Stimulated activated CD8-positive, alpha-beta memory T cell treated with anti-CD3 and anti-CD28 coated beads, Interleukin-4, amount 100 ng/mL, for 24 hours (primary cell): Measurements from ENCODE around the gene ZNF283.
"Not testable (repeated sequence)": the region's sequence is repeated elsewhere in the genome, so short reads cannot be mapped to it uniquely, and the experiment has no call there.

Experiments used
- DNase-seq: peaks from one replicate; pipeline ENCODE4 v3.0.0-alpha.2; 2020; ENCODE audit warnings: low read depth

Gene ZNF283

DNA sequence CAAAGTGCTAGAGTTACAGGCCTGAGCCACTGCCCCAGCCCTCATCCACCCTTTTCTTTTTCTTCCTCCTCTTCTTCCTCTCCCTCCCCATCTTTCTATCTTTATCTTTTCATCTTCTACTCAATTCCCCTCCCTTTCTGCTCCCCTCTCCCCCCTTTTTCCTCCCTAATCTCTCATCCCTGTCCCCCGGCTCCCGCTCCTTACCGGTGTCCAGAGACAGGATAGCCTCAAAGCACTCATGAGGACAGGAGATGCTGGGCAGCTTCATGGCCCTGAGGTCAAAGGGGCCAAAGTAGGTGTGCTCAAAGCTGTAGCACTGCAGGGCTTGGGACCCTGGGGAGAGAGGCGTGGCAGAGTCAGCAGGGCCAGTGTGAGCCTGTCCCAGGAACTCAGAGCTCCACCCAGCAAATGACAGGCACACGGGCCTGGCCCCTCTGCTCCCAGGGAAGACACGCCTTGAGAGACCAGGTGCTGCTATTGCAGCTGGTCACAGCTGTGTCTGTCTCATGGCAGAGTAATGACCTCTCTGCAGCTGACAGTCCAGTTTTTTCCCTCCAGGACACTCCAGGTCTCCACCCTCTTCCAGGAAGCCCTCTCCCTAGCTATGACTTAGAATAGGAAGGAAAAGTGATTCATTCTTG lies 27.5 kb upstream of the ZNF283 start:
- DNase-seq, result no peak

DNA sequence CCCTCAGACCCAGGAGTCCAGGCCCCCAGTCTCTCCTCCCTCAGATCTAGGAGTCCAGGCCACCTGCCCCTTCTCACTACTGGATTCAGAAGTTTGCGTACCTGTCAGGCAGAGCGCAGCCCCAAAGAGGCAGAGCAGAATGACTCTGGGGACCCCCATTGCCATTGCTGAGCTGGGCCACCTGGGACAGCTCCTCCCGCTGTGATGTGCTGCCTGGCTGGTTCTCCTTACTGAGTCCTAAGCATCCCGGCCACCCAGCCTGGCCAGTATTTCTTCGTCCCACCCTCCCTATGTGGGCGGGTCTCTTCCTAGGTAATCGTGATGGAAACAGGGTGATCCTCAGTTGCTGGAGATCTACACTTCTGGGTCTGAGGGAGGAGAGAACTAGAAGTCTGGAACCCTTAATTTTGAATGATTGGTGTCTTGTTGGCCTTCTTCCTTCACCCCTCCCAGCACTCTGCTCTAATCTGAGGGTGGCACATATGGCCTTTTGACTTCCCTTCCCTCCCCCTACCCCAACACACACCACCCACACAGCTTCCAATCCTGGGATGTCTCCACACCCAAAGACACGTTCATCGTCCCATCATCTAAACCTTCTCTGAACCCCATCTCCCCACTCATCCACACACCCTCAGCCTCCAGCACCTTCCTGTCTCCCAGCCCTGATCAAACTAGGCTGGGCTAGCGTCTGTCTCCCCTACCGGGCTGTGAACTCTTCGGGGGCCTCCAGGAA lies 24.7 kb upstream of the ZNF283 start, which contains the start of gene LYPD5:
TSS of gene LYPD5 (minus strand) at position 232 of the 736 bp plus-strand sequence. CDS start at position 165, 67 bp downstream.
- no peak for DNase-seq

DNA sequence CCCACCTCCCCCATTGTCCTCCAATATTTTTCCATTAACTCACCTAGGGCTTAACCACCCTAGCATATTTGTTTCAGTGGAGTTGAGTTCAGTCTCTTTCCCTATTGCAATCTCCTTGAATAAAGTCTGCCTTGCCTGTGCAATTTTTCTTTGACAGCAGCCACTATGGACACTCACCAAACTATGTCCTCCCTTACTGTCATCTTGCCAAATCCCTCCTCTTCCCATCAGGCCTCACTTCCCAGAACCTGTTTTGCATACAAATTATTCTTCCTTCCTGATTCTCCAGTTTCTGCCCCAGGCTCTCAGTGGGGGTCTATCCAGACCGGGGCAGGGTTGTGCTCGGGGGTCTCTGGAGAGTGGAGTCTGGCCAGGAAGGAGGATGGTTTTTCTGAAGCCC lies 22.7 kb upstream of the ZNF283 start:
- DNase-seq, result no peak

DNA sequence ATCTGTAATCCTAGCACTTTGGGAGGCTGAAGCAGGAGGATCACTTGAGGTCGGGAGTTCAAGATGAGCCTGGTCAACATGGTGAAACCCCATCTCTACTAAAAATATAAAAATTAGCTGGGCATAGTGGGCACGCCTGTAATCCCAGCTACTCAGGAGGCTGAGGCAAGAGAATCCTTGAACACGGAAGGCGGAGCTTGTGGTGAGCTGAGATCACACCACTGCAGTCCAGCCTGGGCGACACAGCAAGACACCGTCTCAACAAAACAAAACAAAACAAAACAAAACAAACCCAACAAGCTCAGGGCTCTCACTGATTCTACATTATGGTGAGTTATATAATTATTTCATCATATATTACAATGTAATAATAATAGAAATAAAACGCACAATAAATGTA lies 20.7 kb upstream of the ZNF283 start:
- DNase-seq, result not testable (repeated sequence)

DNA sequence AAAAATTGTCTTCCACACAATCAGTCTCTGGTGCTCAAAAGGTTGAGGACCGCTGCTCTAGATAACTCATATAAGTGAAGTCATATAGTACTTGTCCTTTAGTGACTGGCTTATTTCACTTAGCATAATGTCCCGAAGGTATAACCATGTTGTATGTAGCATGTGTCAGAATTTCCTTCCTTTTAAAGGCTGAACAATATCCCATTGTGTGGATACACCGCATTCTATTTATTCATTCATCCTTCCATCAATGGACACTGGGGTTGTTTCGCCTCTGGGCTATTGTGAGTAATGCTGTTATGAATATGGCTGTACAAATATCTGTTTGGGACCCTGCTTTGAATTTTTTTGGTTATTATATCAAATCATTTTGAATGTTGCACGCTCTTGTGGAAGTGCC lies 20.3 kb upstream of the ZNF283 start:
- DNase-seq, result no peak

DNA sequence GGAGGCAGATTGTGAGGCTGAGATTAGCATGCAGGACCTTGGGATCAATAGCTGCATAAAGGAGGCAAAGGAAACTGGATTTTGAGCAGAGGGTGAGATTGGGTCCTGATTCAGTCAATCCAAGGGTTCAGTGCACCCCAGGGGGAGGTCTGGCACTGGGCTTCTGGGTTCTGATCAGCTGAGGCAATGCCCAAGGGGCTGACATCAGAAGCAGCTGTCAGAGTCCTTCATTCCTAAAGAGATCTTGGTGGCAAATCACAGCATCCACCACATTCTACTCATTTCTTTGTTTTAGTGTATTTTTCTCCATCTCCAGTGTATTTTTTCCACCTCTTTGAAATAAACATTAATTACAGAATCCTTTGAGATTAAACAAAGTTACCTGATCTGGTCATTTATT lies 19.5 kb upstream of the ZNF283 start:
- no peak for DNase-seq

DNA sequence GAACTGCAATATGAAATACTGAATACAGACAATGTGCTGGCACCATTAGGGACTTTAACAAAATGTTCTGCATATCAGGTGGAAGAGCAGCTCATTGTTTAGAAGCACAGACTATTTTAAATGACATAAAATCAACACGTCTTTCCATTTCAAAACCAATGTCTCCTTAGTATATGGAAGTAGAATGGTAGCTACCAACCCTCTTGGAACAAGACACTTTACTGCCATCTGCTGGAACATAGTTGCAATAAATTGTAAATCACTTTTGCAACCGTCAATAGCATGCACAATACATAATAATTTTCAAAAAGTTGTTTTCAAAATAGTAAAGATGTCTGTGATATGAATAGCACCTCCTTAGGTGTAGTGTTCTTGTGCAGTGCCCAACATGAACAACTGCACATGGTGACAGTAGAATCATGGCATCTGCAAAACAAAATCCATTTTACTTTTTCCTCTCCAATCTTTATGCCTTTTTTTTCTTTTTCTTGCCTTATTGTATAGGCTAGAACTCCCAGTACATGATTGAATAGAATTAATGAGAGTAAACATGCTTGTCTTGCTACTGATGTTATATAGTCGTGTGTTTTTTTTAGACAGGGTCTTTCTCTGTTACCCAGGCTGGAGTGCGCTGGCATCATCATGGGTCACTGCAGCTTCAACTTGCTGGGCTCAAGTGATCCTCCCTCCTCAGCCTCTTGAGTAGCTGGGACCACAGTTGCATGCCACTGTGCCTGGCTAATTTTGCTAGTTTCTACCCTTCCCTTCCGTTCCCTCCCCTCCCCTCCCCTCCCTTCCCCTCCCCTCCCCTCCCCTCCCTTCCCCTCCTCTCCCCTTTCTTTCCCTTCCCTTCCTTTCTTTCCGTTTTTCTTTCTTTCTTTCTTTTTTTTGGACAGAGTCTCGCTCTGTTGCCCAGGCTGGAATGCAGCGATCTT lies 17.1 kb upstream of the ZNF283 start:
- no peak for DNase-seq

DNA sequence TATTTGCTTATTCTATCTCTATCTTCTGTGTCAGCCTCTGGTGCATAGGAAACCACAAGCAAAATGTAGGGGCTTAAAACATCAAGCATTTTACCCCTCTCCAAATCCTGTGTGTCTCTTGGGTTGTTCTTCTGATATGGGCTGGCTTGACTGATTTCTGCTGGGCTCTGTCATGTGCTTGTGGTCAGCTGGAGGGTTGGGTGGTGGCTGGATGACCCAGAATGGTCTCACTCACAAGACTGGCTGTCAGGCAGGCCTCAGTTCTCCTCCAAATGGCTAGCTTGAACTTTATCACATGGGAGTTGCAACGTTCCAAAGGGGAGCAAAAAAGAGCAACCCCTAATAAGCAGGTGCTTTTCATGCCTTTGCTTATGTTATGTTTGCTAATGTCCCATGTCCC lies 15.3 kb upstream of the ZNF283 start:
- no peak for DNase-seq

DNA sequence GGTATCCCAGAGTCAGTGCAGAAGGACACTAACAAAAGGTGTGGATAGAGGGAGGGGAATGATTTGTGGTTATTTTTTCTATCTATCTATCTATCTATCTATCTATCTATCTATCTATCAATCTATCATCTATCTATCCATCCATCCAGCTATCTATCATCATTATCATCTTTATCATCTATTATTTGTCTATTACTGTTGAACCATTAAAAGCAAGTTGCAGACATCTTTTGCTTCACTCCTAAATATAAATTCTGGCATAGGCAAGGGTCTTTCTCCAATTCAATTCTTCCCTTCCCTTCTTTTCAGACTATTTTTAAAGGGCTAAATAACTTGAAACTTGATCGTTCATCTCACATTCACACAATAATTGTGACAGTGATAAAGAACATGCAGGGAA lies 14.9 kb upstream of the ZNF283 start:
- DNase-seq, result no peak

DNA sequence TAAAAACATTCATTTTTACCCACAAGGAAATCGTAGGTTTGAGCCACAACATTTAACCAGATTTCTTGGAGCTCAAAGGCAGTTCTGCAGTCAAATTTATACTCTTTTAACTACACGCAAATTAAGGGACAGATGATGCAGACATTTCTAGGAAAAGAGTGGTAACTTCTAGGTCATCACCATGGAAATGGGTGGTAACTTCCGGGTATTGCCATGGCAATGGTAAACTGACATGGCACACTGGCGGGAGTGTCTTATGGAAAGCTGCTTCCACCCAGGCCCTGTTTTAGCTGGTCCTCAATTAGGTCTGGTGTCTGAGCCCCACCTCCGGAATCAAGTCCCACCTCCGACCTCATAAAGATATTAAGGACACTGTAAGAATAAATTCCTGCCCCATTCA lies 14.4 kb upstream of the ZNF283 start:
- DNase-seq, result no peak

DNA sequence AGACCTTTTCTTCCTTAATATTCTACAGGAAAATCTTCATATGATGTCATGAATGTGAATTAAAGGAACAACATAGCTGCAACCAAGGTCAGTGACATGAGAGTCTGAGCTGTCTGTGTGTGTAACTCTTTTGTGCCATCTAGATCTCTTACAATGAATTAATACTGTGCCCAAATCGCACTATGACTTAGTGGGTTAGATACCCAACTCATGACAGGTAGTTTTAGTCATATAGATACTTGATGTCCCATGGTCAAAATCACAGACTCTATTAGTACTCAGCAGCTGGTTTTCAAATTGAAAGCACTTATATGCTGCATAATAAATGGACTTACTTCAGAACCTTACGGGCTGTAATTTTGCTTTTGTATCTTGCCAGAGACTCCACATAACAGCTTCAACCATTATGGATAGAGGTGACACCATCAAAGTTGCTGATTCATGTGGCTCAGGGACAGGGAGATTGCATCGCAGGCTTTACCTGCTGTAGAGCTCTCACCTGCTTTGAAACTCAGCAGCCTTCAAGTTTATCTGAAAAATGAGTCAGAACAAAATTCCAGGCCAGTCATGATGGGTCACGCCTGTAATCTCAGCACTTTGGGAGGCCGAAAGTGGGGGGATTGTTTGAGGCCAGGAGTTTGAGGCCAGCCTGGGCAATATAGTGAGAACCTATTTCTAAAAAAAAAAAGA lies 12.3 kb upstream of the ZNF283 start:
- no peak for DNase-seq

DNA sequence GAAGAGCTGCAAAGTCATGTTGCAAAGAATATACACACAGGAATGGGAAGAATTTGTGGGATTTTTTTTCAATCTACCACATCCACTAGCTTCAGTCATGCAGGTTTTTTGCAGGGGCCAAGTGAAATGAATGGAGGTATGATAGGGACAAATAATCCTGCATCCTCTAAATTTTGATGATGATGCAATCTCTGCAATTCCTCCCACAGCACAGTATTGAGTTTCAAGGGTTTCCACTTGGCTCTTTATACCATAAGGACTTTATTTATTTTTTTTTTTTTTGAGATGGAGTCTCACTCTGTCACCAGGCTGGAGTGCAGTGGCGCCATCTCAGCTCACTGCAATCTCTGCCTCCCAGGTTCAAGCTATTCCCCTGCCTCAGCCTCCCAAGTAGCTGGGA lies 9.7 kb upstream of the ZNF283 start:
- DNase-seq, result not testable (repeated sequence)

DNA sequence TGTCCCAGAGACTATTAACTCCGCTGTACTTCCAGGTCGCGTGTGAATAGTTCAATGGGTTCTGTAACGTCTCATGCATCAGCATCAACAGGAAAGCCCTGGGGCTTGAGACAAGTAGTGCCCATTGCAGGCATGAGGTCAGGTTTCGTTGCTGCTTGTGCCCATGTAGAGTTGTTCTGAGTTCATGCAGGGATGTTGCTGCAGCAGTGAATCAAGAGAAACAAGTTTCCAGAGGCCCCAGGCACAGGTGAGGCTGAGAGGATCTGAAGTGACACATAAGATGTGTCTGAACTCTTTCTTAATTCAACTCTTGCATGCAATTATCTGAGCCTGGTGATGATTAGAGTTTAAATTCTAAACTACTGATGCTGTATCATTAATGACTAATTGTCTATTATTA lies 8.6 kb upstream of the ZNF283 start:
- DNase-seq, result no peak

DNA sequence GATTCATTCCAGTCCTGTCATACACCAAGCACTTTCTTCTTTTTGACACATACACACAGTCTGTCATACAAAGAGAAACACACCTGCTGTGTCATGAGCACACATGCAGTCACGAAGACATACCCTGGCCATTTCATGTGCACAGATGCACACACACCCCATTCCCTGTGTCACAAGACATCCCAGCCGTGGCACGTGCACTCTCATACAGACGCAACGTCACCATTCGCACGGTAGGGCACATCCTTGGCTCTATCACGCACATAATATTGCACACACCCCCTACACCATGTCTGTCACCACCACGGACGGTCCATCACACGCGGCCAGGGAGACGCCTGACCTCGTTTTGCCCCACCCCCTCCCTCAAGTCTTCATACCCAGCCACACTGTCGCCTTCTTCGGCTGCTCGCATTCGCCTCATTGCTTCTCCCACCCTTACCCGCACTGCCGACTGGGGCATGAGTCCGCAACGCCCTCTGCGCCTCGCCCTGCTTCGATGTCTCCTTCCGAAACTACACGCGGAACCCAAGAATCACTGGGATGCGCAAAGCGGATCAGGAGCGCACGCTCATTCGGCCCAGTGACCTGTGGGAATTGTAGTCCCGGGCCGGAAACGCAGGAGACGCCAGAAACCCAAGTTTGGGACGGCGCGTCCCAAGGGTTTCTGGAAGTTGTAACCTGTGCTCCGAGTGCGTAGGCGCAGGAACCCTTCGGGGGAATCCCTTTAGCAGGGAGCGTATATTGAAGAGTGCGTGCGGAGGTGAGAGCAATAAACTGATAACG lies 6.8 kb upstream of the ZNF283 start:
- DNase-seq, result no peak

DNA sequence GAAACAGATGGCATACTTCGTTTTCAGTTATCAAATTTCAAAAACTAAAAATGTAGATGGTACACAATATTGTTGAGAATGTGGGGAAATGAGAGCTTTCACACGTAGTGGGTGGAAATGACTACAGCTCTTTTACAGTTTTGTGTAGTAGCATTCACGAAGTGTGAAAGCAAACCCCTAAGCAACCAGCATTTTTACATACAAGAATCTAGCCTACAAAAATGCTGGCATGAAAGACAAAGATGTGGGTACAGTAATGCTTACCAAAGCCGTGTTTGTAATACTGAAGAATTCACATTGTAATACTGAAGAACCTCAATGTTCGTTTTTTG lies 6.3 kb upstream of the ZNF283 start:
- no peak for DNase-seq

DNA sequence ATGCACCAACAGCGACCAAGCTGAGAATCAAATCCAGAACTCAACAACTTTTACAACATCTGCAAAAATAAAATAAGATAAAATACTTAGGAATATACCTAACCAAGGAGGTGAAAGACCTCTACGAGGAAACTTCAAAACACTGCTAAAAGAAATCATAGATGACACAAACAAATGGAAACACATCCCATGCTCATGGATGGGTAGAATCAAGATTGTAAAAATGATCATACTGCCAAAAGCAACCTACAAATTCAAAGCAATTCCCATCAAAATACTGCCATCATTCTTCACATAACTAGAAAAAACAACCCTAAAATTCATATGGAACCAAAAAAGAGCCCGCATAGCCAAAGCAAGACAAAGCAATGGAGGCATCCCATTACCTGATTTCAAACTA lies 3.3 kb upstream of the ZNF283 start:
- DNase-seq, result not testable (repeated sequence)

DNA sequence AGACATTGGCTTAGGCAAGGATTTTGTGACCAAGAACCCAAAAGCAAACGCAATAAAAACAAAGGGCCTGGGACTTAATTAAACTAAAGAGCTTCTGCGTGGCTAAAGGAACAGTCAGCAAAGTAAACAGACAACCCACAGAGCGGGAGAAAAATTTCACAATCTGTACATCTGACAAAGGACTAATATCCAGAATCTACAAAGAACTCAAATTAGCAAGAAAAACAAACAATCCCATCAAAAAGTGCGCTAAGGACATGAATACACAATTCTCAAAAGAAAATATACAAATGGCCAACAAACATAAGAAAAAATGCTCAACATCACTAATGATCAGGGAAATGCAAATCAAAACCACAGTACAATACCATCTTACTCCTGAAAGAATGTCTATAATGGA lies 2.5 kb upstream of the ZNF283 start:
- DNase-seq, result not testable (repeated sequence)

DNA sequence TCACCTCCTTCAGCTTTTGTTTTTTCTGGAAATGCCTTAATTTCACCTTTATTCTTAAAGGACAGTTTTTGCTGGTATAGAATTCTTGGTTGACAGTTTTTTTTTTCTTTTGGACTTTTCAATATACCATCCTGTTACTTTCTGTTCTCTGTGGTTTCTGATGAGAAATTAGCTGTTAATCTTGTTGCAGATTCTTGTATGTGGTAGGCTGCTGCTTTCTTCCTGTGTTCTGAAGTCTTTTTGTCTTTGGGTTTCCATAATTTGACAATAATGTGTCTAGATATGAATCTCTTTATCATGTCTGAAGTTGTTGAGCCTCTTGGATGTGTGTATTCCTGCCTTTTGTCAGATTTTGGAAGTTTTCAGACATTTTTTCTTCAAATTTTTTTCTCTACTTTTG lies 12.0 kb downstream of the ZNF283 start:
- DNase-seq, result no peak

DNA sequence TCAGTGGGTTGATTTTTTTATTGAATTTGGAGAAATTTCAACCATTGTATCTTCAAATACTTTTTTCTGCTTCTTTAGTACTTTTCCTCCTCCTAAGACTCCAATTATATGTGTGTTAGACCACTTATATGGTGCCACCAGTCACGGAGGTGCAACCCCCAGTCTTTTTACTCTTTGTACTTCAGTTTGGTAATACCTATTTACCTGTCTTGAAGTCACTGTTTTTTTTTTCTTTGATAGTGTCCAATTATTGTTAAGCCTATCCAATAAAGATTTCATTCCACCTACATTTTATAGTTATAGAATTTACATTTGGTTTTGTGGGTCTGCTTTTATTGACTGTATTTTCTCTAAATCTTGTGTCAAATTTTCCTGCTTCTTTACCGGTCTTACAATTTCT lies 14.9 kb downstream of the ZNF283 start:
- DNase-seq, result no peak

DNA sequence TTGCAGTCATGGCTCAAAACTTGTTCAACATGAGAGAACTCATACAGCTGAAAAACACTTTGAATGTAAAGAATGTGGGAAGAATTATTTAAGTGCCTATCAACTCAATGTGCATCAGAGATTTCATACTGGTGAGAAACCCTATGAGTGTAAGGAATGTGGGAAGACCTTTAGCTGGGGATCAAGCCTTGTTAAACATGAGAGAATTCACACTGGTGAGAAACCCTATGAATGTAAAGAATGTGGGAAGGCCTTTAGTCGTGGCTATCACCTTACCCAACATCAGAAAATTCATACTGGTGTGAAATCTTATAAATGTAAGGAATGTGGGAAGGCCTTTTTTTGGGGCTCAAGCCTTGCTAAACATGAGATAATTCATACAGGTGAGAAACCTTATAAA lies 20.1 kb downstream of the ZNF283 start:
- DNase-seq, result no peak

DNA sequence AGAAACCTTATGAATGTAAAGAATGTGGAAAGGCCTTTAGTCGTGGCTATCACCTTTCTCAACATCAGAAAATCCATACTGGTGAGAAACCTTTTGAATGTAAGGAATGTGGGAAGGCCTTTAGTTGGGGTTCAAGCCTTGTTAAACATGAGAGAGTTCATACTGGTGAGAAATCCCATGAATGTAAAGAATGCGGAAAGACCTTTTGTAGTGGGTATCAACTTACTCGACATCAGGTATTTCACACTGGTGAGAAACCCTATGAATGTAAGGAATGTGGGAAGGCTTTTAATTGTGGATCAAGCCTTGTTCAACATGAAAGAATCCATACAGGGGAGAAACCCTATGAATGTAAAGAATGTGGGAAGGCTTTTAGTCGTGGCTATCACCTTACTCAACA lies 20.8 kb downstream of the ZNF283 start:
- DNase-seq, result no peak

DNA sequence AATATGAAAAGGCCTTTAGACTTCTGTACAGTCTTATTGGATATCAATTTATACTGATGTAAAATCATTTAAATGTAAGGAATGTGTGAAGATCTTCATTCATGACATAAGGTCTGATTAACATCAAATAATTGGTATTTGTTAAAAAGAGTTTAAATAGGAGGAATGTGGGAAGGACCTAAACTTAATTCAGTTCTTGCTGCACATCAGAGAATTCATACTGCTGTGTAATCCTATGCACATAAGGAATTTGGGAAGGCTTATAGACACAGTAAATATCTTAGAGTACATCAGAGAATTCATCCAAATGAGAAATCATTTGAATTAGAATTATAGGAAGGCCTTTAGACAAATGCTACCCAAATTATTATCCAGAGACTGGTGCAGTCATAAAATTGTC lies 21.7 kb downstream of the ZNF283 start:
- no peak for DNase-seq
